ENCODE results near the gene ZNF599.

ZNF599 gene

GRCh38 chr19:34712395-34713261 lies 60.4 kb downstream of the ZNF599 start:
- Histone ChIP-seq H3K9me3 (ENCODE audit: control insufficient read depth, low read depth, low read length) (peaks cover 34% of the 10 kb centered on the region), H3K36me3 (ENCODE audit: control insufficient read depth, low read depth, low read length) (no peaks in the 10 kb centered on the region), H3K4me1 (ENCODE audit: control insufficient read depth, low read depth, low read length) (no peaks in the 10 kb centered on the region), H3K4me3 (ENCODE audit: low read length) (no peak overlapping the region), H3K9ac (ENCODE audit: low read length) (no peak overlapping the region), H3K27me3 (ENCODE audit: control insufficient read depth, insufficient read depth, low read length) (no peaks in the 10 kb centered on the region), H3K27ac (ENCODE audit: low read length) (no peak overlapping the region)

GRCh38 chr19:34711890-34712289 lies 61.1 kb downstream of the ZNF599 start:
- H3K9me3 ChIP-seq (ENCODE audit: control insufficient read depth, low read depth, low read length): peaks cover 32% of the 10 kb centered on the region

More at GRCh38 chr19:34711890-34712289, 61.1 kb downstream of the ZNF599 start:
- H3K4me3 ChIP-seq (ENCODE audit: low read length): no peak overlapping the region
- no peak overlapping the region for H3K27ac ChIP-seq (ENCODE audit: low read length)
- no peak overlapping the region for H3K9ac ChIP-seq (ENCODE audit: low read length)
- H3K27me3 ChIP-seq (ENCODE audit: control insufficient read depth, insufficient read depth, low read length): no peaks in the 10 kb centered on the region
- no peaks in the 10 kb centered on the region for H3K4me1 ChIP-seq (ENCODE audit: control insufficient read depth, low read depth, low read length)
- no peaks in the 10 kb centered on the region for H3K36me3 ChIP-seq (ENCODE audit: control insufficient read depth, low read depth, low read length)
